Measurements from ENCODE around the gene DIDO1.

GRCh38 chr20:62943396-62943795, 17.1 kb upstream of the DIDO1 start:
- no peak for TF ChIP-seq POLR2AphosphoS5 (IDR thresholded peaks at IDR 0.05)
- TF ChIP-seq CTCF (IDR thresholded peaks at IDR 0.05) = no peak
- TF ChIP-seq POLR2A (IDR thresholded peaks at IDR 0.05) = no peak
